Measurements from ENCODE around the gene PTPRT.

GRCh38 chr20:42697962-42698361 is 491.7 kb downstream of the PTPRT start:
- TF ChIP-seq, protein P1, sequence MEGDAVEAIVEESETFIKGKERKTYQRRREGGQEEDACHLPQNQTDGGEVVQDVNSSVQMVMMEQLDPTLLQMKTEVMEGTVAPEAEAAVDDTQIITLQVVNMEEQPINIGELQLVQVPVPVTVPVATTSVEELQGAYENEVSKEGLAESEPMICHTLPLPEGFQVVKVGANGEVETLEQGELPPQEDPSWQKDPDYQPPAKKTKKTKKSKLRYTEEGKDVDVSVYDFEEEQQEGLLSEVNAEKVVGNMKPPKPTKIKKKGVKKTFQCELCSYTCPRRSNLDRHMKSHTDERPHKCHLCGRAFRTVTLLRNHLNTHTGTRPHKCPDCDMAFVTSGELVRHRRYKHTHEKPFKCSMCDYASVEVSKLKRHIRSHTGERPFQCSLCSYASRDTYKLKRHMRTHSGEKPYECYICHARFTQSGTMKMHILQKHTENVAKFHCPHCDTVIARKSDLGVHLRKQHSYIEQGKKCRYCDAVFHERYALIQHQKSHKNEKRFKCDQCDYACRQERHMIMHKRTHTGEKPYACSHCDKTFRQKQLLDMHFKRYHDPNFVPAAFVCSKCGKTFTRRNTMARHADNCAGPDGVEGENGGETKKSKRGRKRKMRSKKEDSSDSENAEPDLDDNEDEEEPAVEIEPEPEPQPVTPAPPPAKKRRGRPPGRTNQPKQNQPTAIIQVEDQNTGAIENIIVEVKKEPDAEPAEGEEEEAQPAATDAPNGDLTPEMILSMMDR (IDR thresholded peaks at IDR 0.05) = no peak
- TF ChIP-seq ZFX (IDR thresholded peaks at IDR 0.05; ENCODE audit: borderline replicate concordance) = no peak

Data from 22Rv1 (cell line).